Lung (tissue), 12 donors: ENCODE data around the gene CIAO1. TPM values are rescaled to one million over a fixed set of nuclear protein-coding genes. Genes with fewer than 3 reads are reported as not detected.
A peak's percentile ranks its signal among the peaks of the same experiment; 100 is the strongest.

Experiments used
- ATAC-seq: fragments of 200-7000 bp; cut with Tn5 transposase; one replicate; pipeline ENCODE4 v1.9.1; 2020; ENCODE audit warnings: moderate number of reproducible peaks; ENCODE audit not compliant: insufficient read depth, low FRiP score
- DNase-seq, 3 donors: peaks; one replicate each; pipeline ENCODE4 v3.0.0-alpha.2; 2013 to 2017
- H3K27ac ChIP-seq, 2 donors: one replicate each; pipeline ENCODE4 v1.5.1; 2013; ENCODE audit warnings: mild to moderate bottlenecking in 2 of 2, moderate library complexity in 2 of 2, control low read depth in 1 of 2, inconsistent platforms in 1 of 2, low read depth in 1 of 2, low read length in 1 of 2
- H3K27me3 ChIP-seq, 3 donors: one replicate each; pipeline ENCODE4 v1.5.1; 2013; ENCODE audit warnings: low read length in 2 of 3; ENCODE audit not compliant: control insufficient read depth in 3 of 3, insufficient read depth in 3 of 3
- H3K36me3 ChIP-seq, 4 donors: one replicate each; pipeline ENCODE4 v1.5.1; 2013; ENCODE audit warnings: low read length in 4 of 4, mild to moderate bottlenecking in 1 of 4, moderate library complexity in 1 of 4; ENCODE audit not compliant: control insufficient read depth in 4 of 4, insufficient read depth in 4 of 4
- H3K4me1 ChIP-seq, 5 donors: one replicate each; pipeline ENCODE4 v1.5.1; 2013; ENCODE audit warnings: low read length in 5 of 5, mild to moderate bottlenecking in 2 of 5, moderate library complexity in 1 of 5; ENCODE audit not compliant: control insufficient read depth in 5 of 5, insufficient read depth in 5 of 5
- H3K4me3 ChIP-seq: one replicate; pipeline ENCODE4 v1.5.1; 2013; ENCODE audit warnings: mild to moderate bottlenecking, control low read depth, moderate library complexity
- H3K9ac ChIP-seq, 2 donors: one replicate each; pipeline ENCODE4 v1.5.1; 2013; ENCODE audit warnings: low read length in 2 of 2, control low read depth in 1 of 2; ENCODE audit not compliant: insufficient read depth in 1 of 2
- H3K9me3 ChIP-seq, 4 donors: one replicate each; pipeline ENCODE4 v1.5.1; 2013; ENCODE audit warnings: low read length in 3 of 4, mild to moderate bottlenecking in 1 of 4, moderate library complexity in 1 of 4; ENCODE audit not compliant: control insufficient read depth in 4 of 4, insufficient read depth in 3 of 4
- WGBS, 2 donors: extraction: QIAGEN DNeasy Blood & Tissue Kit; methylation state at CpG; one replicate each; pipeline ENCODE4 v1.1.7; 2013; 5-methylcytosine and 5-hydroxymethylcytosine counted together
- polyA plus RNA-seq, 2 donors: library from polyadenylated mRNA; stranded (reverse); fragments of 200-250 nt; gene quantifications; one replicate each; pipeline ENCODE4 v1.2.1, GENCODE V29; 2013
- total RNA-seq, 2 donors: library from RNA; depleted of rRNA in 1 of 2; stranded (reverse); fragments of >200 nt in 1 of 2; gene quantifications; one replicate each; pipeline ENCODE4 v1.2.1, GENCODE V29; 2014 to 2021
- TF ChIP-seq, protein P1 (sequence below): IDR thresholded peaks from 2 replicates; pipeline ENCODE4 v1.5.1; 2012; ENCODE audit warnings: mild to moderate bottlenecking; ENCODE audit errors: control extremely low read depth, extremely low read depth
- donor health status: control.
- donor health status: control.
- donor health status: Bipolar disorder and iron deficiency.
- donor health status: healthy.
- donor health status: DM: yes; HTN: yes; CAD: no.

CIAO1 gene
- total and polyA plus RNA-seq, 4 donors = 27.9 to 74.3 (median 70.9) TPM

DNA sequence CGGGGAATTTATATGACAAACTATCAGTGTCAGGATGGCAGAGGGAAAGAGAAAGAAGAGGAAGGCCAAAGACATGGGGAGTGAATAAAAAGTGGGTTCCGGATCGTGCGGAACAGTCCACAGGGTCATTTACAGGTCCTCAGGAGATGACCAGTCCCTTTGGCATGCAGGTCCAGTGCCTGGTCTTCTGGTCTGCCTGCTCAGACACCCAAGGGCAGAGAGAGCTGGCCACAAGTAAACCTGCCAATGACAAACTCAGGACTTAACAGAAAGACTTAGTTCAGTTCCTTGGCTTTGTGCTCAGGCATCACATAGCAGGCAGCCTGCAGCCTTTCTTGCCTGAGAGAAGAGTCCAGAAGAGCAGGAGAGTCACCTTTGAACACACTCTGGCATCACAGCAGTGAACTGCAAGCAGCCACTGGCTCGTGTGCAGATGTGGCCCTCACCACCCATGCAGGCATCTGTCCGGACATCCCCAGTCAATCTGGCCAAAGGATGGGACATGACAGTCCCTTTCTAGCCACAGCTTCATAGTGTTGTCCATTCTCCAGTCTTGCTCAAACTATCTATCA, 14.2 kb upstream of the CIAO1 start:
- DNase-seq = peak; percentile 80 to 90 (median 89)

DNA sequence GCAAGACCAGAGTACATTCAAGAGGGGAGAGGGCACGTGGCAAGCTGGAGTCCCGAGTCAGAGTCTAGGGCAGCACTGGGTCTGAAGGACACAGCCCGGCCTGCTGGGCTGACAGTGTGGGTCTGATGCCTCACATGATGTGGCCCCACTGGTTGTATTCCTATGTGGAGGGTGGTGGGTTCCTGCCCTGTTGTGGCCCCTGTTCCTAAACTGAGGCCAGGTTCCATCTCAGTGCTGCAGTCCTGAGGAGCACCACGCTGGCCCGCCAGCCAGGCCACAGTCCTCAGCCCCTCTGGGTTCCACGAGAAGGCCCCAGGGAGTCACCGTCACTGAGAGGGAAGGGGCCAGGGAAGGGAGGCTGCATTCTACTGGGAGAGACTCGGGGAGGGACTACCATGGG, 13.5 kb upstream of the CIAO1 start:
- H3K9ac ChIP-seq = no peak overlapping the region
- H3K36me3 ChIP-seq = peaks cover 0 to 42% (median 21%) of the 10 kb centered on the region in 4 donors

More for the DNA sequence above, 14.2 kb upstream of the CIAO1 start:
- H3K9me3 ChIP-seq = no peaks in the 10 kb centered on the region
- H3K27ac ChIP-seq = peak overlapping the region; percentile 40 to 47
- WGBS, 2 donors = 71 to 78% methylated on average over 6 of the region's 6 CpGs
- TF ChIP-seq, protein P1, sequence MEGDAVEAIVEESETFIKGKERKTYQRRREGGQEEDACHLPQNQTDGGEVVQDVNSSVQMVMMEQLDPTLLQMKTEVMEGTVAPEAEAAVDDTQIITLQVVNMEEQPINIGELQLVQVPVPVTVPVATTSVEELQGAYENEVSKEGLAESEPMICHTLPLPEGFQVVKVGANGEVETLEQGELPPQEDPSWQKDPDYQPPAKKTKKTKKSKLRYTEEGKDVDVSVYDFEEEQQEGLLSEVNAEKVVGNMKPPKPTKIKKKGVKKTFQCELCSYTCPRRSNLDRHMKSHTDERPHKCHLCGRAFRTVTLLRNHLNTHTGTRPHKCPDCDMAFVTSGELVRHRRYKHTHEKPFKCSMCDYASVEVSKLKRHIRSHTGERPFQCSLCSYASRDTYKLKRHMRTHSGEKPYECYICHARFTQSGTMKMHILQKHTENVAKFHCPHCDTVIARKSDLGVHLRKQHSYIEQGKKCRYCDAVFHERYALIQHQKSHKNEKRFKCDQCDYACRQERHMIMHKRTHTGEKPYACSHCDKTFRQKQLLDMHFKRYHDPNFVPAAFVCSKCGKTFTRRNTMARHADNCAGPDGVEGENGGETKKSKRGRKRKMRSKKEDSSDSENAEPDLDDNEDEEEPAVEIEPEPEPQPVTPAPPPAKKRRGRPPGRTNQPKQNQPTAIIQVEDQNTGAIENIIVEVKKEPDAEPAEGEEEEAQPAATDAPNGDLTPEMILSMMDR = no peak
- H3K9ac ChIP-seq = peak overlapping the region in 1 of 2 donors; percentile 19
- no peak overlapping the region for H3K4me3 ChIP-seq
- H3K36me3 ChIP-seq = peaks cover 0 to 42% (median 21%) of the 10 kb centered on the region in 4 donors
- peaks cover 0 to 12% (median 5%) of the 10 kb centered on the region in 5 donors for H3K4me1 ChIP-seq
- peak; percentile 83 for ATAC-seq
- H3K27me3 ChIP-seq = no peaks in the 10 kb centered on the region

DNA sequence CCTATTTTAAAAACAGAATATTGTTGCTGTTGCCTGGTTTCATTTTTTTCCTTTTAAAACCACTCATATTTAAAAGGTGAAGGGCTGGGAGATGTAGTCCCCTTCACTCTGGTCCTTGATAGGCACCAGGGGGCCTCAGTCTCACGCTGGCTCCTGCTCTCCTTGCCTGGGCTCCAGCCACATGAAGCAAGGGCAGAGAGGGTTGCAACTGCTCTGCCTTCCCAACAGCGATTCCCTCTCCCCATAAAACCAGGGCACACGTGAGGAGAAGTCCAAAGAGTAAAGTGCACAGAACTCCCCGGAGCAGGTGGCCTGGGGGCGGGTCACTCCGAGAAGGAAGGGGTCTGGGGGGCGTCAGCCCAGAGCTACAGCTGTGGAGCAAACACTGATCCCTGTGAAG, 13.0 kb upstream of the CIAO1 start:
- H3K4me3 ChIP-seq = no peak overlapping the region
- no peak overlapping the region for H3K27ac ChIP-seq
- H3K27me3 ChIP-seq = no peaks in the 10 kb centered on the region
- no peaks in the 10 kb centered on the region for H3K9me3 ChIP-seq
- no peak for DNase-seq
- peaks cover 0 to 42% (median 22%) of the 10 kb centered on the region in 4 donors for H3K36me3 ChIP-seq
- peaks cover under 1 to 12% (median 5%) of the 10 kb centered on the region in 5 donors for H3K4me1 ChIP-seq
- 92 to 93% methylated on average over 7 of the region's 7 CpGs for WGBS, 2 donors
- no peak for ATAC-seq
- H3K9ac ChIP-seq = no peak overlapping the region
- TF ChIP-seq, protein P1 = no peak

More for the DNA sequence above, 13.5 kb upstream of the CIAO1 start:
- peaks cover 0 to 12% (median 5%) of the 10 kb centered on the region in 5 donors for H3K4me1 ChIP-seq
- WGBS, 2 donors = 94 to 98% methylated on average over 8 of the region's 8 CpGs
- H3K4me3 ChIP-seq = no peak overlapping the region
- H3K27me3 ChIP-seq = no peaks in the 10 kb centered on the region
- no peak for DNase-seq
- TF ChIP-seq, protein P1 = no peak
- H3K27ac ChIP-seq = peak overlapping the region in 1 of 2 donors; percentile 47
- H3K9me3 ChIP-seq = no peaks in the 10 kb centered on the region
- no peak for ATAC-seq
